OCI-LY3 (cell line): Measurements from ENCODE around the gene MUS81.

Source experiments
- H2AFZ ChIP-seq: fragments of 200-600, 300-600 bp; shearing (Covaris generic); 2 replicates; pipeline ENCODE4 v1.6.0; 2014; ENCODE audit warnings: antibody characterized with exemption, low read depth, low read length
- H3K27ac ChIP-seq: fragments of 200-600, 300-600 bp; sonication (generic); 2 replicates; pipeline ENCODE4 v1.5.1; 2014; ENCODE audit warnings: mild to moderate bottlenecking, low read length, moderate library complexity, mixed read lengths
- H3K27me3 ChIP-seq: fragments of 200-600, 300-600 bp; sonication (generic); 2 replicates; pipeline ENCODE4 v1.6.1; 2014; ENCODE audit warnings: low read depth, low read length, mixed read lengths
- H3K36me3 ChIP-seq: fragments of 200-600, 300-600 bp; sonication (generic); replicated peaks from 2 replicates; pipeline ENCODE3; 2014; ENCODE audit warnings: low read depth, low read length, mixed read lengths
- H3K4me1 ChIP-seq: fragments of 300-600, 200-600 bp; sonication (generic); 2 replicates; pipeline ENCODE4 v1.6.1; 2014; ENCODE audit warnings: low read length, mixed read lengths
- H3K4me2 ChIP-seq: fragments of 200-600, 300-600 bp; sonication (generic); 2 replicates; pipeline ENCODE4 v1.6.1; 2014; ENCODE audit warnings: low read length, mixed read lengths
- H3K4me3 ChIP-seq: fragments of 300-600, 200-600 bp; sonication (generic); 2 replicates; pipeline ENCODE4 v1.5.1; 2014; ENCODE audit warnings: antibody characterized with exemption, mild to moderate bottlenecking, low read length, moderate library complexity
- H3K79me2 ChIP-seq: fragments of 300-600, 200-600 bp; shearing (Covaris generic); 2 replicates; pipeline ENCODE4 v1.6.1; 2014; ENCODE audit warnings: mild to moderate bottlenecking, low read length, mixed read lengths
- H3K9ac ChIP-seq: fragments of 300-600, 200-600 bp; shearing (Covaris generic); 2 replicates; pipeline ENCODE4 v1.6.0; 2014; ENCODE audit warnings: mild to moderate bottlenecking, low read length, moderate library complexity
- H3K9me3 ChIP-seq: fragments of 200-600, 300-600 bp; shearing (Covaris generic); 2 replicates; pipeline ENCODE4 v1.6.1; 2014; ENCODE audit warnings: low read length, mixed read lengths; ENCODE audit not compliant: insufficient read depth
- H4K20me1 ChIP-seq: fragments of 200-600, 300-600 bp; sonication (generic); 2 replicates; pipeline ENCODE4 v1.6.1; 2016; ENCODE audit warnings: low read length, mixed read lengths; ENCODE audit not compliant: insufficient read depth
- CTCF ChIP-seq: fragments of 200-600, 300-600 bp; sonication (generic); IDR thresholded peaks from 2 replicates; pipeline ENCODE4 v1.5.1; 2014; ENCODE audit warnings: antibody characterized with exemption, low read length, low read depth
- EZH2phosphoT487 ChIP-seq: fragments of 200-600 bp; shearing (Covaris generic); IDR thresholded peaks from 2 replicates; pipeline ENCODE4 v1.6.1; 2018; ENCODE audit warnings: antibody characterized with exemption, mixed run types, low read depth

MUS81 gene

DNA sequence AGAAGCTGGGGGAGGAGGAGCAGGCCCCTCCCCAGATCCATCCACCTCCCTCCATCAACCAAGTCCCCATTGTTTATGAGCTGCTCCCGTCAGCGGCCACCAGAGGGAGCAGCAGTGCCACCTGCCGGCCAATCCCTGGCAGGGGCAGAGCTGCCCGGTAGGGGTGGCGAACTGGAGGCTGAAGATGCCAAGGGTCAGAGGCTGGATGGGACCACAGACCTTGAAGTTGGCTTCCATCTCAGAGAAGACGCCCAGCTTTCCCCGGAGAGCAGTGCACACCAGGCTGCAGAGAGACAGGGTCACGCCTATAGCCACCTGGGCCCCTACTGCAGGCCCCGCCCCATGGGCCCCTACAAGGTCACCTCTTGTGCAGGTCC lies 24.5 kb downstream of the MUS81 start:
- Histone ChIP-seq H3K36me3 (peaks cover 43% of the 10 kb centered on the region), H3K4me1 (peaks cover 16% of the 10 kb centered on the region), H3K9ac (no peak overlapping the region), H3K27ac (no peak overlapping the region), H2AFZ (no peak overlapping the region), H3K27me3 (no peaks in the 10 kb centered on the region), H3K9me3 (no peaks in the 10 kb centered on the region), H4K20me1 (no peaks in the 10 kb centered on the region), H3K4me3 (no peak overlapping the region), H3K79me2 (peaks cover 10% of the 10 kb centered on the region), H3K4me2 (no peak overlapping the region)
- TF ChIP-seq CTCF (peak; percentile 100), EZH2phosphoT487 (no peak)

- Histone ChIP-seq H3K9me3 (no peaks in the 10 kb centered on the region), H3K4me2 (no peak overlapping the region), H3K4me1 (peaks cover 22% of the 10 kb centered on the region), H3K9ac (no peak overlapping the region), H3K79me2 (peaks cover 10% of the 10 kb centered on the region), H4K20me1 (no peaks in the 10 kb centered on the region), H3K36me3 (peaks cover 43% of the 10 kb centered on the region), H3K27me3 (no peaks in the 10 kb centered on the region), H3K4me3 (no peak overlapping the region), H3K27ac (no peak overlapping the region), H2AFZ (no peak overlapping the region)
- no peak for TF ChIP-seq EZH2phosphoT487
- no peak for TF ChIP-seq CTCF
These were observed 25.0 kb downstream of the MUS81 start for GRCh38 chr11:65885231-65885630.

GRCh38 chr11:65885808-65886536 lies 25.7 kb downstream of the MUS81 start:
- Histone ChIP-seq H3K4me1 (peaks cover 22% of the 10 kb centered on the region), H3K9ac (no peak overlapping the region), H3K36me3 (peaks cover 43% of the 10 kb centered on the region), H3K4me2 (no peak overlapping the region), H3K27ac (no peak overlapping the region), H2AFZ (no peak overlapping the region), H4K20me1 (no peaks in the 10 kb centered on the region), H3K79me2 (peaks cover 15% of the 10 kb centered on the region), H3K9me3 (no peaks in the 10 kb centered on the region), H3K27me3 (no peaks in the 10 kb centered on the region), H3K4me3 (no peak overlapping the region)
- TF ChIP-seq CTCF (no peak), EZH2phosphoT487 (no peak)

DNA sequence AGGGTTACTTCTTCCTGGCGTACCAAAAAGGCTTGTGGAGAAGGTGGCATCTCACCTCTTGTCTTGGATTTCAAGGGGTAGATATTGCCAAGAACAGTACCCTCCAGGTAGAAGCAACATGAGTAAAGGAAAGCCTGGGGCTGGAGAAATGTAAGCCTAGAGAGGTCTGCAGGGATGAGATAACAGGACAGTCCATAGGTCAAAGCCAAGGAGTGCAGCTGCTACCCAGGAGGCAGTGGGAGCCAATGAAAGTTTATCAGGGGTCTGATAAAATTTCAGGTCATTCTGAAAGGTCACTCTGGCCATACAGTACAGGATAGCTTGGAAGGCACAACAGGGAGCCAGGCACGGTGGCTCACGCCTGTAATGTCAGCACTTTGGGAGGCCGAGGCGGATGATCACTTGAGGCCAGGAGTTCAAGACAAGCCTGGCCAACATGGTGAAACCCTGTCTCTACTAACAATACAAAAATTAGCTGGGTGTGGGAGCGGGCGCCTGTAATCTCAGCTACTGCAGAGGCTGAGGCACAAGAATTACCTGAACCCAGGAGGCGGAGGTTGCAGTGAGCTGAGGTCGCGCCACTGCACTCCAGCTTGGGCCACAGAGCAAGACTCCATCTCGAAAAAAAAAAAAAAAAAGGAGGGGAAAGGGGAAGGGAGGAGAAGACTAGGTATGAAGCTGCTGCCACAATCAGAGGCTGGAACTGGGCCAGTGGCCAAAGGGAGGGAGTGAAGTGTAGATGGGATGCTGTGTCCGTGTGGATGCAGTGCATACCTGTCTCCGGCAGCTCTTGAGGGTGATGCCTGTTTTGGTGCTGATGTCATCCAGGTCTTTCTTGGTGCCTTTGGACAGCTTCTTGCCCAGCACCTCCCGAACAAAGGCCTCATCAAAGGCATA lies 26.8 kb downstream of the MUS81 start:
- Histone ChIP-seq H3K79me2 (peaks cover 26% of the 10 kb centered on the region), H4K20me1 (peaks cover 5% of the 10 kb centered on the region; the same call in 1 of the 2 replicates), H3K9ac (peak overlapping the region; percentile 87), H3K9me3 (no peaks in the 10 kb centered on the region), H3K36me3 (peaks cover 39% of the 10 kb centered on the region), H3K27ac (no peak overlapping the region), H3K27me3 (no peaks in the 10 kb centered on the region), H3K4me3 (peak overlapping the region; percentile 92), H3K4me1 (peaks cover 22% of the 10 kb centered on the region), H3K4me2 (peak overlapping the region; percentile 95), H2AFZ (no peak overlapping the region)
- TF ChIP-seq CTCF (no peak), EZH2phosphoT487 (no peak)
